Measurements from ENCODE around the gene BABAM2.

GRCh38 chr2:27991146-27991545, 100.6 kb downstream of the BABAM2 start:
- TF ChIP-seq CTCF (IDR thresholded peaks at IDR 0.05; ENCODE audit: borderline replicate concordance, extremely low read depth, low read length, poor library complexity, severe bottlenecking) = no peak
- TF ChIP-seq EZH2 (IDR thresholded peaks at IDR 0.05; ENCODE audit: borderline replicate concordance, low read depth, low read length, severe bottlenecking) = no peak

Measured in DND-41 (cell line).